Uterus (tissue), 4 donors: ENCODE results near the gene GRK5. TPM values are rescaled to one million over a fixed set of nuclear protein-coding genes. Genes with fewer than 3 reads are reported as not detected.

ENCODE experiments used
- DNase-seq, 2 donors: peaks; one replicate each; pipeline ENCODE4 v3.0.0-alpha.2; 2019 to 2020
- H3K27ac ChIP-seq, 2 donors: fragments of 200-600 bp; sonication (generic); 1 replicate in 1 of 2; 2 replicates in 1 of 2; pipeline ENCODE4 v1.5.1; 2016 to 2018
- H3K27me3 ChIP-seq, 2 donors: fragments of 200-600 bp; sonication (generic); one replicate each; pipeline ENCODE4 v1.5.1; 2018 to 2019; ENCODE audit warnings: control low read depth in 1 of 2
- H3K36me3 ChIP-seq, 2 donors: fragments of 200-600 bp; sonication (generic); one replicate each; pipeline ENCODE4 v1.5.1; 2019; ENCODE audit warnings: control low read depth in 1 of 2
- H3K4me1 ChIP-seq, 2 donors: fragments of 200-600 bp; sonication (generic); one replicate each; pipeline ENCODE4 v1.5.1; 2018 to 2019; ENCODE audit warnings: control low read depth in 1 of 2
- H3K4me3 ChIP-seq, 2 donors: fragments of 200-600 bp; sonication (generic); 1 replicate in 1 of 2; 2 replicates in 1 of 2; pipeline ENCODE4 v1.5.1; 2018 to 2019; ENCODE audit warnings: mild to moderate bottlenecking in 1 of 2
- H3K9me3 ChIP-seq, 2 donors: fragments of 200-600 bp; sonication (generic); one replicate each; pipeline ENCODE4 v1.5.1; 2019; ENCODE audit warnings: control low read depth in 1 of 2
- CTCF ChIP-seq, 4 experiments: fragments of 200-600 bp in 2 of 4; fragments of 450-650 bp in 2 of 4; sonication (generic) in 2 of 4; IDR thresholded peaks; one replicate each; pipeline ENCODE4 v1.5.1; 2016 to 2019; ENCODE audit warnings: antibody characterized with exemption in 4 of 4, mild to moderate bottlenecking in 2 of 4, moderate library complexity in 1 of 4
- POLR2A ChIP-seq, 2 donors: fragments of 450-650 bp; IDR thresholded peaks; one replicate each; pipeline ENCODE4 v1.6.1; 2016; ENCODE audit warnings: antibody characterized with exemption in 2 of 2, mild to moderate bottlenecking in 1 of 2, moderate library complexity in 1 of 2
- intact Hi-C: fragments of 100-400 bp; cut with DNase I; formaldehyde crosslinking; loops from one replicate; pipeline ENCODE4 v1.15.1; 2023; ENCODE audit warnings: low total_unique reads
- total RNA-seq, 4 donors: library from RNA; depleted of rRNA in 3 of 4; stranded (reverse); fragments of >200 nt in 3 of 4; gene quantifications; one replicate each; pipeline versions ENCODE4 v1.1.0 to v1.2.4, GENCODE V29; 2014 to 2023
- donor health status: DM: yes; HTN: yes; CAD: no.

The GRK5 gene
- total RNA-seq, 4 donors from 2014 or later = 11.6 to 34.6 (median 14.1) TPM

- Histone ChIP-seq H3K4me1 (peaks cover 0 to 5% of the 10 kb centered on the region in 2 donors), H3K9me3 (no peaks in the 10 kb centered on the region), H3K27me3 (no peaks in the 10 kb centered on the region), H3K27ac (peak overlapping the region; percentile 83 to 86), H3K4me3 (no peak overlapping the region), H3K36me3 (no peaks in the 10 kb centered on the region)
- TF ChIP-seq CTCF (IDR thresholded peaks at IDR 0.05) (peak; percentile 7 to 30 (median 27)), POLR2A (IDR thresholded peaks at IDR 0.05) (no peak)
- intact Hi-C loops = no loop called here
- peak in 1 of 2 donors; percentile 53 for DNase-seq
These were observed 99.2 kb downstream of the GRK5 start for GRCh38 chr10:119306514-119306951.

GRCh38 chr10:119306986-119307392 lies 99.6 kb downstream of the GRK5 start:
- intact Hi-C loops = no loop called here
- peak overlapping the region; percentile 83 to 86 for H3K27ac ChIP-seq
- H3K4me1 ChIP-seq = peaks cover 0 to 5% of the 10 kb centered on the region in 2 donors
- H3K9me3 ChIP-seq = no peaks in the 10 kb centered on the region
- no peak overlapping the region for H3K4me3 ChIP-seq
- no peaks in the 10 kb centered on the region for H3K27me3 ChIP-seq
- DNase-seq = no peak
- TF ChIP-seq CTCF (IDR thresholded peaks at IDR 0.05) (no peak), POLR2A (IDR thresholded peaks at IDR 0.05) (no peak)
- no peaks in the 10 kb centered on the region for H3K36me3 ChIP-seq

- Histone ChIP-seq H3K4me3 (no peak overlapping the region), H3K27ac (peak overlapping the region in 1 of 2 donors; percentile 83), H3K36me3 (no peaks in the 10 kb centered on the region), H3K9me3 (no peaks in the 10 kb centered on the region), H3K27me3 (no peaks in the 10 kb centered on the region), H3K4me1 (peaks cover 0 to 5% of the 10 kb centered on the region in 2 donors)
- intact Hi-C loops = no loop called here
- TF ChIP-seq POLR2A (IDR thresholded peaks at IDR 0.05) = no peak
- TF ChIP-seq CTCF (IDR thresholded peaks at IDR 0.05) = no peak
- DNase-seq = no peak
These were observed 100.7 kb downstream of the GRK5 start for GRCh38 chr10:119308089-119308488.

DNA sequence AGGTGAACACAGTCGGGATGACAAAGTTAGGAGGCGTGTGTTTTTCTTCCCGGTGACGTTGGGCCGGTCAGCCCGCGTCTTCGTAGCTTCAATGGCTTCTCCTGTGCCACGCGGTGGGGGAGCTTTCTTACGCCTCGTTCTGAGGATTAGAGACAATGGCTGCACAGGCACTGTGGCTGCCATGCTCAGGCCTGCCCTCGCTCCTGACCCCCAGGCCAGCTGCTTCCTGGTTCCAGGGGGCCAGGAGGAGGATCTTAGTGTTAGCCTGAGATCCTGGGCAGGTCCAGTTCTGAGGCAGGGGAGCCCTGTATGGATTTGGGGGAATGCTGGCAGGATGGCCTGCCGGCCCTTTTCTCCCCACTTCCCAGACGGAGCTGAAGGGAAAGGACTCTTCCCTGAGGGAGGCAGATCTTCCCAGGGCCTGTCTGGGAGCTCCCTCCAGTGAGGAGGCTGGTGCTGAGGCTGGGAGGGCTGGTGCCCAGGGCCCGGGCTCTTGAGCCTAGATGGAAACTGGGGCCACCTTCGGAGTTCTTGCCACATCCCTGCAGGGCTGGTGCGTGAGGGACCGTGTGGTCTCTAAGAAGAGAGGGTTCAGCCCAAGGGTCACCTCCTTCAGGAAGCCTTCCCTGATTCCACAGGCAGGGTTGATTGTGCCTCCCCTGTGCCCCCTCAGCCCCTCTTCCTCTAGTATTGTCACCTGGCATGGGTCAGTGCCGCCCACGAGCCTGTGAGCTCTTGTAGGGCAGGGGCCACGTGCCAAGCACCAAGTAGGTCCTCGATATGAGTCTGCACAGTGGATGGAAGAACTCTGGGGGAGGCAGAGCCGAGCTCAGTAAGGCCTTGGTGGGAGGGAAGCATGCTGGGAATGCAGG lies 101.4 kb downstream of the GRK5 start:
- H3K27ac ChIP-seq = no peak overlapping the region

More for the DNA sequence above, 101.4 kb downstream of the GRK5 start:
- H3K36me3 ChIP-seq = no peaks in the 10 kb centered on the region
- no peaks in the 10 kb centered on the region for H3K9me3 ChIP-seq
- H3K4me3 ChIP-seq = no peak overlapping the region
- H3K27me3 ChIP-seq = no peaks in the 10 kb centered on the region
- H3K4me1 ChIP-seq = peaks cover 0 to 5% of the 10 kb centered on the region in 2 donors
- intact Hi-C loops = no loop called here
- TF ChIP-seq POLR2A (IDR thresholded peaks at IDR 0.05) (no peak), CTCF (IDR thresholded peaks at IDR 0.05) (no peak)
- no peak for DNase-seq
